Measurements from ENCODE around the gene ZDHHC14. TPM values are rescaled to one million over a fixed set of nuclear protein-coding genes. Genes with fewer than 3 reads are reported as not detected.

Gene ZDHHC14
- total and polyA plus RNA-seq, 9 donors: 4.9 to 16.4 (median 5.9) TPM

- Histone ChIP-seq H3K4me1 (ENCODE audit: insufficient read depth) (no peaks in the 10 kb centered on the region), H3K4me3 (no peak overlapping the region), H3K27me3 (no peaks in the 10 kb centered on the region), H3K36me3 (no peaks in the 10 kb centered on the region), H3K27ac (no peak overlapping the region), H3K9me3 (no peaks in the 10 kb centered on the region)
- intact Hi-C loops (cut with DNase I): no loop called here
- no peak for TF ChIP-seq CTCF (IDR thresholded peaks at IDR 0.05)
- WGBS, 3 donors: 85 to 90% (median 87%) methylated on average over 9 of the region's 9 CpGs
- no peak for DNase-seq
These were observed 229.5 kb downstream of the ZDHHC14 start for GRCh38 chr6:157610451-157610999.

GRCh38 chr6:157611406-157611805, 230.4 kb downstream of the ZDHHC14 start:
- TF ChIP-seq POLR2A (IDR thresholded peaks at IDR 0.05) (no peak), CTCF (IDR thresholded peaks at IDR 0.05) (no peak), EP300 (IDR thresholded peaks at IDR 0.05) (no peak)
- no peaks in the 10 kb centered on the region for H3K36me3 ChIP-seq
- H3K4me1 ChIP-seq (ENCODE audit: insufficient read depth): no peaks in the 10 kb centered on the region
- no peaks in the 10 kb centered on the region for H3K9me3 ChIP-seq
- no peaks in the 10 kb centered on the region for H3K27me3 ChIP-seq
- intact Hi-C loops (cut with DNase I): no loop called here
- no peak overlapping the region for H3K4me3 ChIP-seq
- WGBS, 3 donors: 84 to 90% (median 84%) methylated on average over 3 of the region's 3 CpGs
- H3K27ac ChIP-seq: no peak overlapping the region
- no peak for DNase-seq

- Histone ChIP-seq H3K4me3 (no peak overlapping the region), H3K9me3 (no peaks in the 10 kb centered on the region), H3K4me1 (ENCODE audit: insufficient read depth) (no peaks in the 10 kb centered on the region), H3K36me3 (no peaks in the 10 kb centered on the region), H3K27me3 (no peaks in the 10 kb centered on the region), H3K27ac (no peak overlapping the region)
- DNase-seq: no peak
- WGBS, 3 donors: 74 to 88% (median 79%) methylated on average over 7 of the region's 7 CpGs
- no peak for TF ChIP-seq EP300 (IDR thresholded peaks at IDR 0.05)
- no peak for TF ChIP-seq CTCF (IDR thresholded peaks at IDR 0.05)
- TF ChIP-seq POLR2A (IDR thresholded peaks at IDR 0.05): no peak
- intact Hi-C loops (cut with DNase I): no loop called here
These were observed 232.1 kb downstream of the ZDHHC14 start for GRCh38 chr6:157613011-157613522.

GRCh38 chr6:157614026-157614568, 233.1 kb downstream of the ZDHHC14 start:
- Histone ChIP-seq H3K36me3 (no peaks in the 10 kb centered on the region), H3K4me3 (no peak overlapping the region), H3K4me1 (ENCODE audit: insufficient read depth) (no peaks in the 10 kb centered on the region), H3K27me3 (no peaks in the 10 kb centered on the region), H3K27ac (no peak overlapping the region), H3K9me3 (no peaks in the 10 kb centered on the region)
- DNase-seq: no peak
- WGBS, 3 donors: 94 to 96% (median 94%) methylated on average over 5 of the region's 5 CpGs
- intact Hi-C loops (cut with DNase I): no loop called here
- TF ChIP-seq POLR2A (IDR thresholded peaks at IDR 0.05) (no peak), CTCF (IDR thresholded peaks at IDR 0.05) (no peak)

Measured in ovary (tissue), 9 donors.